ENCODE data around the gene INTS7.
"Not testable (repeated sequence)": the region's sequence is repeated elsewhere in the genome, so short reads cannot be mapped to it uniquely, and the experiment has no call there.

Gene INTS7

GRCh38 chr1:211939876-211940468 is 95.4 kb downstream of the INTS7 start:
- DNase-seq (ENCODE audit: insufficient read length, low spot score), result peak; percentile 37
- peak; percentile 100 for FAIRE-seq

GRCh38 chr1:211938561-211938997 is 96.8 kb downstream of the INTS7 start:
- FAIRE-seq (peak; percentile 99), DNase-seq (ENCODE audit: insufficient read length, low spot score) (no peak)

DNA sequence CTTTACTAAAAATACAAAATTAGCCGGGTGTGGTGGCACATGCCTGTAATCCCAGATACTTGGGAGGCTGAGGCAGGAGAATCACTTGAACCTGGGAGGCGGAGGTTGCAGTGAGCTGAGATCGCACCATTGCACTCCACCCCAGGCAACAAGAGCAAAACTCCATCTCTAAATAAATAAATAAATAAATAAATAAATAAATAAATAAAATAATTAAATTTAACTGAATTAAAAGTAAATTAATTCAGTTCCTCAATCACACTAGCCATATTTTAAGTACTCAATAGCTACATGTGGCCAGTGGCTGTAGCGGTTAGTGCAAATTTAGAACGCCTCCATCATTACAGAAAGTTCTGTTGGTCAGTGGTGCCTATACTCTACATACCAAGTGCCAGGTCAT is 97.9 kb downstream of the INTS7 start:
- DNase-seq (ENCODE audit: insufficient read length, low spot score); FAIRE-seq: not testable (repeated sequence)

- peak; percentile 56 for DNase-seq (ENCODE audit: insufficient read length, low spot score)
- peak; percentile 98 for FAIRE-seq
Measured at GRCh38 chr1:211935448-211935970, 99.8 kb downstream of the INTS7 start.

DNA sequence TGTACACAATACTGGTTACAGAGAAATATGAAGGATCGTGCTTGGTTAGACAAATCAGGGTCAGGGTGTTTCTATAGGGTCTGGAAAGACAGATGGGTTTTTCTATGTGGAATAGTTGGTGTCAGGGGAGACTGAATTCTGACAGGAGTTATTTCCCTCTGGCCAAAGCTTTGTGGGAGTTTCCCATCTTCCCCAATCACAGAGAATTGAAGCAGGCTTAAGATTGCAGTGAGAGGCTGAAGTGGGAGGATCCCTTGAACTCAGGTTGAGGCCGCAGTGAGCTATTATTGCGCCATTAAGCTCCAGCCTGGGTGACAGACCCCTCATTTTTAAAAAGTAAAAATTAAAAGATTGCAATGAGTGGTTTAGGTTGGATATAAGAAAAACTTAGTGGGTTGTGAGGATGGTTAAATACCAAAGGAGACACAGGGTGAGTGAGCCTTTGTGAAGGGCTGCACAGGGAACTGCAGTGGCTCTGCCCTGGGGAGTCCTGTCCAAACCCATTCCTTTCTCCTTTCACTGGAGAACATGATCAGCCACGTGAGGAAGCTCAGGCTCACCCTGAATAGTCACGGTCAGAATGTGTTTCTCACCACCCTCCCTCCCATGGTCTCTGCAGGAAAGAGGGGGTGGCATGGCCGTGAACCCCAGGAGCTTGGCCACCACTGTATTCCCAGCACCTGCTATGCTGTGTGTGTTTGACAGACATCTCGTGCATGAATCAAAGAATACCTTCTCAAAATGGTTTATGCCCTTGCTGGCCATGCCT is 101.2 kb downstream of the INTS7 start:
- FAIRE-seq, result peak; percentile 21
- DNase-seq (ENCODE audit: insufficient read length, low spot score), result no peak

GRCh38 chr1:211932933-211933254 is 102.5 kb downstream of the INTS7 start:
- FAIRE-seq (peak; percentile 42), DNase-seq (ENCODE audit: insufficient read length, low spot score) (no peak)

DNA sequence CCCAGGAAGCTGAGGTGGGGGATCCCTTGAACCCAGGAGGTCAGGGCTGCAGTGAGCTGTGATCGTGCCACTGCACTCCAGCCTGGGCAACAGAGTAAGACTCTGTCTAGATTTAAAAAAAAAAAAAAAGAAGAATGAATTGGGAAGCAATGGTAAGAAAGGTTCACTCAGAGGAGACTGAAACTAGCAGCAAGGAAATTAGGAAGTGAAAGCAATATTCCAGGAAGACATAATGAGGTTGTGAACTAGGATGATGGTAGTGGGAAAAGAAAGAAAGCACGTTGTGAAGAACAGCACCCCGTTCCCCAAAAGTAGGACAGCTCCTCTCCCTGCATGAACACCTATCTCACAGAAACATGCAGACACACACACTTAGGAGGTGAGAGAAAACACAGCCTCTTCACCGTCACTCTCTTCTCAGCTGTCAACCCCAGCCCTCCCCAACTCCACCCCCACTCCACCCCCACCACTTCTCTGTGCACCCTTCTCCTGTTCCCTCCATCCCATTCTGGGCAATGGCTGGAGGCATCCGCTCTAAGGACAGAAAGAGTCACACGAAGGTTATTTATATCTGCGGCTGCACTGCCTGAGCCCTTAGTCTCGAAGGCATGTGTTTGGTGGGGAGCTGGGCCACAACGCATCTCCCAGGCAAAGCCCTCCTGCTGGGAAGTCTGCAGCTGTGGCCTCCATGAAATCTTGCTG is 103.0 kb downstream of the INTS7 start:
- FAIRE-seq, result no peak
- no peak for DNase-seq (ENCODE audit: insufficient read length, low spot score)

DNA sequence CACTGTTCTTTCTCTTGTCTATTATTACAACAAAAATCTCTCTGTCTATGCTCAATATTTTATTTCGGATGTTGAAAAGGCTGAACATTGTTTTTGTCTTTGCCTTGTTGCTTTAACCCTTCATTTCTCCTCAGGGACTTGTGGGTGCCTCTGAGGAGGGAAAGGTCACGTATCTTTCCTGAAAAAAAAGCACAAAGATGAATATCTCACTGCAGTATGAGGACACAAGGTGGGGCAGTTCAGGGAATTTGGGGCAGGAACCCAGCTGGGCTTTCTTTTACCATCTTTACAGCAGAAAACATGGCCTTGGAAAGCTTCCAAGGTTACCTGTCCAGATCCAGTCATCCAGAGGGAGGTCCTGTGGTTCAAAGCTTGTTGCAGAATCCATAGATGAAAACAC is 105.7 kb downstream of the INTS7 start:
- DNase-seq (ENCODE audit: insufficient read length, low spot score), result no peak
- no peak for FAIRE-seq

DNA sequence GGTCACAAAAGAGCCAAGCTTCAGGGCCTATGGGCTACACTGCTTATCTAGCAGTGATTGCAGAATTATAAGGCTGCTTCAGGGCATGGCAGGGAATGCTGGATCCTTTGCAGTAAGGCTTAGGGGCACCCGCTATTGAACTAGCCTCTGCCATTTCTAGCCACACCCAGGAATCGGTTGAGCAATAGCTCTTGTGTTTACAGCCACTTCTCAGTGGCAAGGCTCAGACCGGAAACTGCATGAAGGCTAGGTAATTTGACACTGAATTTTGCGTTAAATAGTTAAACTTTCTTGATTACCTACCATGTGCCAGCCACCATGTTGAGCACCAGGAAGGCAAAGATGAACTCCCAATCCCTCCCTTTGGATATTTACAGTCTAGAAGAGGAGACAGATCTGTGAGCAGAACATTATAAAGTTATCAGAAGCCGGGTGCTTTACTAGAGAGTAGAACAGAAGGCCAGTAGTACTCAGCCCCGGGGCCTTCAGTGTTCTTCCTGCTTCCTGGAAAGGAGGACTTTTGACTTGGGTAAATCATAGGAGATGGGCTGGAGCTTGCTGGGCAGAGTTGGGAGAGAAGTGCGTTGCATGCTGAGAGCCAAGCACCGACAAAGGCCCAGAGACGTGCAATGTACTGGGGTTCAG is 106.2 kb downstream of the INTS7 start:
- FAIRE-seq, result no peak
- DNase-seq (ENCODE audit: insufficient read length, low spot score), result no peak

DNA sequence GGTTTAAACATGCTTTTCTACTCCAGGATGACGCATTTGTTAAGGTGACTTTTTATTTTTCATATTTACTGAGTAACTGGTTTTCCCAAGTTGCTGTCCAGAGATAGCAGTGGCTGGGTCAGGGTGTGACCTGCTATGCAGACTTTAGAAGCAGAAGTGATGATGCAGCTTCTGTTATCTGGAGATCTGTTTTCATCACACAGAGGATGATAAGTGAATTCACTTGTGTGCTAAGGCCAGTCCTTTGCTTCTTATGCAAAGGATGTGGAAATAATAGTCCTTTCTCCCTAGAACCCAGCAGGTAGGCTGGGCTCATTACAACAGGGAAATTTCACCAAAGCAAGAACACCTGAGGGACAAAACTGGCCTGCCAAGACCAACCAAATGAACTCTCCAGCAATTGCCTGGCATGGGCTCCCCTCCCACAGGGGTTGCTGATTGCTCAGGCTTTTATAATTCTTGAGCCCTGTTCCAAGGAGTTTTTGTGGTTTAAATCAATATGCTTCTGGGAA is 107.0 kb downstream of the INTS7 start:
- DNase-seq (ENCODE audit: insufficient read length, low spot score) (no peak), FAIRE-seq (no peak)

GRCh38 chr1:211925016-211925415 is 110.3 kb downstream of the INTS7 start:
- FAIRE-seq, result no peak
- DNase-seq (ENCODE audit: insufficient read length, low spot score), result no peak

DNA sequence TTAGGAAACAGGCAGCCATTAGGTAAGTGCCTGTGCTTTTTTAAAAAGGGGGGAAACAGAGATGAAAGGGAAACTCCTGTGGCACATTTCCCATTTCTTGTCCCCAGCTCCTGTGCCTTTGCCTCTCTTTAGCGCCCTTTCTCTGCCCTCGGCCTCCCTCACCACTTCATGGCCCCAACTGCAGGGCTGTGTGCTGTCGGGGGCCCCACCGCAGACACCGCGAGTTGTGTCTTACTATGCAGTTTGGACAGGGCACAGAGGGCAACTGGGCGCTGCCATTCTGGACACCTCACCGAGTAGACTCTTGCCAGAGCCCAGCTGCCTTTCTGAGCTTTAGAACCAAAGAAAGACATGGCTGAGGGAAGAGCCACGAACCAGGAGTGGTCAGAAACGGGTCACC is 111.1 kb downstream of the INTS7 start:
- DNase-seq (ENCODE audit: insufficient read length, low spot score) (no peak), FAIRE-seq (no peak)

- FAIRE-seq, result no peak
- DNase-seq (ENCODE audit: insufficient read length, low spot score), result no peak
Measured at GRCh38 chr1:211923095-211923494, 112.3 kb downstream of the INTS7 start.

GRCh38 chr1:211921579-211922095 is 113.7 kb downstream of the INTS7 start:
- no peak for DNase-seq (ENCODE audit: insufficient read length, low spot score)
- no peak for FAIRE-seq

- FAIRE-seq, result no peak
- no peak for DNase-seq (ENCODE audit: insufficient read length, low spot score)
Measured at GRCh38 chr1:211920602-211921226, 114.6 kb downstream of the INTS7 start.

DNA sequence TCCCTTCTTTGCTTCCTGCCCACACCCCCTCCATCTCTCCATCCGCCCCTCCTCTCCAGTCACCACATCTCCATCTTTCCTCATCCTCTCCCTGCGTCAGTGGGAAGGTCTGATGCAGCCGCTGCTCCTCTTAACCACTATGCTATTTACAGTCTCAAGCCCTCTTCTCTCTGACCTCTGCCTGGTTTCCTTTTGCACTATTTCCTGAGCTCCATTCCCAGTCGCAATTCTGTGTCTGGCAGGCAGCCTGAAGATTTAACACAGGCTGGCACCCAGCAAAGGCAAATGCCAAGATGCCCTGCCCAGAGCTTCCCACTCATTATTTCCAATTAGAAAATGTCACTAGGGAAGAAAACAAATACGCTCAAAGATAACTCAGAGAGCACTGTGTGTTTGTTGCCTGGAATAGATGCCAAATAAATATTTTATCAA is 115.2 kb downstream of the INTS7 start:
- no peak for DNase-seq (ENCODE audit: insufficient read length, low spot score)
- FAIRE-seq, result no peak

DNA sequence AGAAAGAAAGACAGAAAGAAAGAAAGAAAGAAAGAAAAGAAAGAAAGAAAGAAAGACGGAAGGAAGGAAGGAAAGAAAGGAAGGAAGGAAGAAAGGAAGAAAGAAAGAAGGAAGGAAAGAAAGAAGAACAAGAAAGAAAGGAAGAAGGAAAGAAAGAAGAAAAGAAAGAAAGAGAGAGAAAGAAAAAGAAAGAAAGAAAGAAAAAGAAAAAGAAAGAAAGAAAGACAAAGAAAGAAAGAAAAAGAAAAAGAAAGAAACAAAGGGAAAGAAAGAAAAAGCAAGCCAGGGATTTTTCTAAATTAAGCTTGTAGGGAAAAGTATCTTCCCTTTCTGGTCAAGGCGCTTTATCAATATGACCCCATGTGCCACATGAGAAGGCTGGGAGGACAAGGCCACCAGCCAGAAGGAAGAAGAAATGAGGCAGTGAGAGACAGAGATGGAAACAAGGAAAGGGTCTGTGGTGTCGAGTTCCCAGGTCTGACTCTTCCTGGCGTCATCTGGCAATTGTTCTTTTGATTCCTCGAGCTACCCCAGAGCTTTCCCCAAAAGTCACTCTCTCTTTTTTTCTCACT is 116.4 kb downstream of the INTS7 start:
- no peak for FAIRE-seq
- no peak for DNase-seq (ENCODE audit: insufficient read length, low spot score)

- DNase-seq (ENCODE audit: insufficient read length, low spot score); FAIRE-seq: not testable (repeated sequence)
Measured at GRCh38 chr1:211916458-211916857, 118.9 kb downstream of the INTS7 start.

GRCh38 chr1:211915924-211916323 is 119.4 kb downstream of the INTS7 start:
- FAIRE-seq (no peak), DNase-seq (ENCODE audit: insufficient read length, low spot score) (no peak)

Measured in GM19239 (cell line).